Smooth muscle cell of the brain vasculature (primary cell): ENCODE measurements around the gene CEMIP2.

Experiments
- DNase-seq: peaks from one replicate; pipeline ENCODE4 v3.0.0-alpha.2; 2012; ENCODE audit warnings: low read depth, low spot score

CEMIP2 gene

GRCh38 chr9:71774920-71775319 lies 6.6 kb upstream of the CEMIP2 start:
- DNase-seq, result no peak

GRCh38 chr9:71772726-71773125 lies 4.4 kb upstream of the CEMIP2 start:
- DNase-seq, result no peak

DNA sequence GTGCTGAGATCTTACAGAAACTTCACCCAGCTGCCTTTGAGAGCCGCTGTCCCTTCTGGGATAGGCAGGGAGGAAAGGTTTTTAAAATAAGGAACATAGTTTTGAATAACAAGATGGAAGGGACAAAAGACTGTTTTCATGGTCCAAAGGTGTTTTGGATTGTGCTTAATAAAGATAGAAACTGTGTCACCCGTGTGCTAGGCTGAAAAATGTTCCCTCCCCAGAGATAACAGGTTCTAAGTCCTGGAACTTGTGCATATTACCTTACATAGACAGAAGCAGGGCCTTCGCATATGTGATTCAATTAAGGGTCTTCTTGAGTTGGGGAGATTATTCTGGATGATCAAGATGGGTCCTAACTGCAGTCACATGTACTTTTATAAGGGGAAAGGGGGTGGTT lies 1.9 kb upstream of the CEMIP2 start:
- DNase-seq, result no peak

GRCh38 chr9:71769175-71770161 lies 1.2 kb upstream of the CEMIP2 start:
- no peak for DNase-seq

DNA sequence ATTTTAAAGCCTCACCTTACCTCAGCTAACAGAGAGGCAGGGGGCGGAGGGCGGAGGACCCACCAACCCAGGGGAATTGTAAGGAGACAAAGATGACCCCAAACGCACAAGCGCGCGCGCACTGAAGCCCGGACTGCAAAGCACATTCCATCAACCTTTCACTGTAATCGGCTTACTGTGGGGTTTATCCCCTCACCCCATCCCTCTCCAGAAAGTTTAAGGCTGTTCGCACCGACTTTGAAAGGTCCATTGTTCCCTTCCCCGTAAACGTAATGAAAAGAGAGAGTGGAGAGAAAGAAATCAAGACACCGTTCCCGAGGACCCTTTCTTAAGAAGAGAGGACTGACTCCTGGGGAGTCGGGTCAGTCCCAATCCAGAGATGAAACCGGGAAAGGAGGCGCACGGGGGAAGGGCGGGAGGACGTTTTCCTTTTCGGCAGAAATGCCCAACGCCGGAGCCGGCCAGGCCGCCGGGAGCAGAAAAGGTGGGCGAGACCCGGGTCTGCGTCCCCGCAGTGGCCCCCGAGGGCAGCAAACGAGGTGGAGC lies 464 bp downstream of the CEMIP2 start:
- DNase-seq, result no peak

- DNase-seq, result no peak
Observed at GRCh38 chr9:71767163-71767775, 1.0 kb downstream of the CEMIP2 start.

GRCh38 chr9:71766663-71767062 lies 1.6 kb downstream of the CEMIP2 start:
- no peak for DNase-seq

DNA sequence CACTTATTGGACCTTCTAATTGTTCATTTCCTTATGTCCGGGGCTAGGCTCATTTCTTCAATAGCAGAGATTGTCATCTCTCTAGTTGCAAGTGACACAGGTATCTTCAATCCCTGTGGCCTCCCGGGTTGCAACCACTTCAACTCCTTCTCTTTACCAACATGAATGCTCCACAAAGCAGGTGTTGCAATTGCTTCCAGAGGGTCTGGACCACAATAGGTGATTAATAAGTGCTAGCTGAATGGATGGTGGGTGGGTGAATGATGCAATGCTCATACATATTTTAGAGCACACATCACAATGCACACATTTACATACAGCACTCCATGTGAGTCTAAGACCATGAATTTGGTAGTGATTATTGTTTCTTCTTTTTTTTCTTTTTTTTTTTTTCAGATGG lies 2.6 kb downstream of the CEMIP2 start:
- no peak for DNase-seq

DNA sequence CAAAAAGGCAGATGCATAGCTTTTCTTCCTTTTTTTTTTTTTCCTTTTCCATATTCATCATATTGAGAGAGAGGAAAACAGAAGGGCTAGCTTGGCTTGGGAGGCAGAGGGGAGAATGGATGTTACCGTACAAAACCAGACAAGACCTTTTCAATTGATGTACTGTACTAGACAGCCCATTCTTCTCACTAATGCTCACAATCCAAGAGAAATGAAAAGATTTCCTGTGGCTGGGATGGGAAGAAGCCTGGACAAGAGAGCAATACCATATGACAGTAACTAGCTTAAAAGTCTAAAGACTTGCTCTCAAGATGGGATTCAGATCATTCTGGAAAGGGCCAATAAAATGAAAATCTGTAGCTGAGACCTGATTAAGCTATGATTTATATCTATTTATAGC lies 3.4 kb downstream of the CEMIP2 start:
- DNase-seq, result no peak

DNA sequence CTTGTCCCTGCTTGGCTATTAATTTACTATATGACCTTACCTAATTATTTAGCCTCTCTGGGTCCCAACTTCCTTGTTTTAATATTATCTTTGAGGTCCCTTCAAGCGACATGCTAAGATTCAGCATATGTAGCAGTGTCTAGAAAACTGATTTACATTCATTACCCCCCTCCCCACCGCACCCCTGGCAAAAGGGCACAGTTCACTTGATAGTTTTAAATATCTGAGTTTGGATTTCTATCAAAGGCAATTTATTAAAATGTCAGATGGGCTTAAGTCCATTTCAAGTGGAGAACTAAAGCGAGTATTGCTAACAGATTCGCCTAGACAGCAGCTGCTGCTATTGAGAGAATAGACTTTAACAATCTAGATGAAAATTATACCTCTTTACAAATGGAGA lies 3.9 kb downstream of the CEMIP2 start:
- no peak for DNase-seq

DNA sequence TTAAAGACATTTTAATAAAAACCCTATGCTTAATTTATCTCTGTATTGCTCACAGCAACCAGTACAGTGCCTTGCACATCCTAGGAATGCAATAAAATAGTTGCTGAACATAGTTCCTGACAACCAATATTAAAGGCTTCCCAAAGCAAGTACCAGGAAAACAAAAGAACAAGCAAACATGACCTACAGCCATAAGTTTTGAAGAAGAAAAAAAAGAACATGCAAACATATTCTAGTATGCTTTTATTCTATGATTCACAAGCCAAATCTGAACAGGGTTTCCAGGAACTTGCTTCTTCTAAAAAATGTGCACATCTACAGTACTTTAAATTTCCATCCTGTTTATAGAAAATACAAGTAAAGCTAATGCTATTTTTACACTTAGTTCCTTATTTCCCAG lies 4.5 kb downstream of the CEMIP2 start:
- DNase-seq, result no peak

GRCh38 chr9:71762900-71763653 lies 5.2 kb downstream of the CEMIP2 start:
- no peak for DNase-seq

DNA sequence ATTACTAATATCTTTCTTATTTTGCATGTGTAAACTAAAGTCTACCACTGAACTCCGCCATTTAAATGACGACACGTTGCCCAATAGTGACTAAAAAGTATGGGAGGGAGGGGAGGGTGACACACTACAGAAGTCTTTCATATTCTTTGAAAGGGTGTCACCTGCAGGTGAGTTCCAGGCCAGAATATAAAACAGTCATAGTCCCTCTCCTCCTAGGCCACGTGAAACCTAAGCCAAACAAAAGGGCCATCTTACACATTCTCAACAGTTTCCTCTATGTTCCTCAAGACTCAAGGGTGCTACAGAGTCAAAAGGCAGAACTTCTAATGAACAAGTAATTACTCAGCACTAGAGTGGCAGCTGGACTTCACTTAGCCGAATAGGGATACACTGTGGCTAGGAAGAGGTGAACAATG lies 6.4 kb downstream of the CEMIP2 start:
- no peak for DNase-seq

GRCh38 chr9:71760901-71761300 lies 7.4 kb downstream of the CEMIP2 start:
- no peak for DNase-seq

GRCh38 chr9:71758785-71759184 lies 9.5 kb downstream of the CEMIP2 start:
- DNase-seq, result no peak

GRCh38 chr9:71758277-71758676 lies 10.0 kb downstream of the CEMIP2 start:
- DNase-seq, result no peak

DNA sequence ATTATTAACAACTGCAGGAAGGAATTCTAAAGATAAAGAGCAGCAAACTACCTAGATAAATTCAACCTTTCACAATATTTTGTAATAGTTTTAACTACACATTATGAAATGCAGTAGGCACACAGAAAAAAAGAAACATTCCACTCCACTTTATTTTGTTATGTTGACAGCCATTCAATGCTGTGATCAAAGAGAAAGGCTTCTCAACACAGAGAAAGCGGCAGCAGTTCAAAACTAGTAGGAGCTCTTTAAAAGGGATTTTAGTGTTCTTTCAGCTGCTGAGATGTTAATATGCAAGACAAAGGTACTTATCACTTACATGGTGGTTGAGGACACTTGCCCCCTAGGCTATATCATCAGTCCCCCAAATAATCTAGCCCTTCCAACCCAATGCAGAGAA lies 11.6 kb downstream of the CEMIP2 start:
- DNase-seq, result no peak

DNA sequence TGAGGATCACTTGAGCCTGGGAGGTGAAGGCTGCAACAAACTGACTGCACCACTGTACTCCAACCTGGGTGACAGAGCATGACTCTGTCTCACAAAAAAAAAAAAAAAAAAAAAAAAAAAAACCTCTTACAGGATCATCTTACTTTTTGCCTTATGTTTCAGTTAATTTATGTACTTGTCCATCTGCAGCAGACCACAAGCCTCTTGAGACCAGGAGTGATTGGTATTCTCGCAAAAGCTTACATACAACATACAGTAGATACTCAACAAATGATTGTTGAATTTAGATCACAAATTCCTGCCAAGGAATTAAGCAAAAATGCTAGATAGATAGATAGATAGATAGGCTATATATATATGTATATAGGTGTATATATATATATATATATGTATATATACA lies 12.4 kb downstream of the CEMIP2 start:
- no peak for DNase-seq

GRCh38 chr9:71755230-71755629 lies 13.1 kb downstream of the CEMIP2 start:
- no peak for DNase-seq

- no peak for DNase-seq
Observed at GRCh38 chr9:71754151-71754550, 14.2 kb downstream of the CEMIP2 start.

- no peak for DNase-seq
Observed at GRCh38 chr9:71752928-71753327, 15.4 kb downstream of the CEMIP2 start.

- no peak for DNase-seq
Observed at GRCh38 chr9:71752352-71752751, 16.0 kb downstream of the CEMIP2 start.
